H1 (cell line): Measurements from ENCODE around the gene ANKFN1. TPM values are rescaled to one million over a fixed set of nuclear protein-coding genes. Genes with fewer than 3 reads are reported as not detected.

Experiments
- SIN3A ChIP-seq, 2 experiments: IDR thresholded peaks in 1 of 2; conservative IDR thresholded peaks in 1 of 2; 2 replicates each; pipeline ENCODE4 v1.6.1; 2011 to 2012; ENCODE audit warnings: low read length in 2 of 2, improper control_type of control experiment in 1 of 2, low read depth in 1 of 2, mild to moderate bottlenecking in 1 of 2
- polyA plus RNA-seq, 7 experiments: library from polyadenylated mRNA; depleted of rRNA in 3 of 7; stranded (reverse) in 5 of 7; unstranded in 2 of 7; fragments of >200 nt in 5 of 7; fragments of 200-250 nt in 2 of 7; gene quantifications; 1 replicate in 5 of 7; 2 replicates in 1 of 7; 4 replicates in 1 of 7; pipeline versions ENCODE4 v1.2.1 to v1.2.3, GENCODE V29; 2011 to 2013; ENCODE audit warnings: missing spikeins in 2 of 7, mixed read lengths in 2 of 7
- total RNA-seq: library from RNA; stranded (reverse); fragmentation: NEBNext Ultra II Directional; extraction: Animal tissue kit (Norgen Biotek cat#: 25700); gene quantifications from 2 replicates; pipeline ENCODE4 v1.2.1, GENCODE V29; 2021

ANKFN1 gene
- total and polyA plus RNA-seq, 2 of the 8 experiments (the other 6 are each of a cell fraction or from before 2014, with no cell fraction given) = not detected

GRCh38 chr17:56300144-56300543 lies 146.9 kb downstream of the ANKFN1 start (continued):
- no peak for TF ChIP-seq SIN3A (conservative IDR thresholded peaks at IDR 0.05 in 1 of 2, IDR thresholded peaks at IDR 0.05 in 1 of 2; ENCODE audit: low read depth in 1 of 2, low read length in 2 of 2)
